HCT116 (cell line): Measurements from ENCODE around the gene PDHX. TPM values are rescaled to one million over a fixed set of nuclear protein-coding genes. Genes with fewer than 3 reads are reported as not detected.

ENCODE experiments used
- ATAC-seq: fragments of 200-7000 bp; cut with Tn5 transposase; 2 replicates; pipeline ENCODE4 v1.9.1; 2020; ENCODE audit warnings: mild to moderate bottlenecking, moderate library complexity
- BruUV-seq: library from RNA; stranded (reverse); fragments of 400-500 nt; replicated peaks from 2 replicates; lab custom pipeline; 2021; lab: Mats Ljungman, UMichigan
- CTCF ChIA-PET: fragments of 300-600 bp; sonication (Branson Sonifier 250); formaldehyde crosslinking; loops from one replicate; lab custom pipeline; 2021; ENCODE audit warnings: antibody characterized with exemption; lab: Charles Lee
- POLR2A ChIA-PET: fragments of 300-600, 350-600 bp; sonication (Branson Sonifier 250); formaldehyde crosslinking; loops from one replicate; lab custom pipeline; 2021; ENCODE audit warnings: antibody characterized with exemption; lab: Charles Lee
- RAD21 ChIA-PET, 2 experiments: fragments of 300-600 bp; sonication (Branson Sonifier 250); formaldehyde crosslinking; loops; one replicate each; lab custom pipeline; 2023; ENCODE audit warnings: low total read pairs in 2 of 2; ENCODE audit not compliant: uncharacterized antibody in 2 of 2, unreplicated experiment in 2 of 2, low non-redundant PET in 1 of 2; lab: Charles Lee
- DNase-seq: peaks from one replicate; pipeline ENCODE4 v3.0.0-alpha.2; 2010; ENCODE audit warnings: low read depth, low spot score
- H2AFZ ChIP-seq: fragments of 200-600 bp; shearing (Covaris generic), sonication (generic); 2 replicates; pipeline ENCODE4 v1.6.1; 2017; ENCODE audit warnings: low read depth, mixed run types, mixed read lengths, antibody characterized with exemption, low read length; ENCODE audit not compliant: poor library complexity, severe bottlenecking
- H3K27ac ChIP-seq: 2 replicates; pipeline ENCODE4 v1.5.1; 2012; ENCODE audit warnings: low read depth, low read length
- H3K27me3 ChIP-seq: fragments of 200-600 bp; sonication (generic); 2 replicates; pipeline ENCODE4 v1.6.1; 2016; ENCODE audit warnings: mixed run types, low read length, mixed read lengths; ENCODE audit not compliant: insufficient read depth
- H3K36me3 ChIP-seq, 2 experiments: fragments of 200-500 bp in 1 of 2; fragments of 200-600 bp in 1 of 2; sonication (Bioruptor generic) in 1 of 2; sonication (generic) in 1 of 2; 2 replicates each; pipeline versions ENCODE4 v1.5.1 to v1.6.1; 2014 to 2016; ENCODE audit warnings: low read length in 2 of 2, inconsistent platforms in 1 of 2, mixed read lengths in 1 of 2, mixed run types in 1 of 2; ENCODE audit not compliant: insufficient read depth in 2 of 2, control insufficient read depth in 1 of 2
- H3K4me1 ChIP-seq, 2 experiments: fragments of 200-600 bp in 1 of 2; sonication (generic) in 1 of 2; 2 replicates each; pipeline versions ENCODE4 v1.5.1 to v1.6.1; 2012 to 2017; ENCODE audit warnings: low read length in 2 of 2, inconsistent platforms in 1 of 2, mild to moderate bottlenecking in 1 of 2, mixed read lengths in 1 of 2, mixed run types in 1 of 2, moderate library complexity in 1 of 2; ENCODE audit not compliant: insufficient read depth in 2 of 2, control insufficient read depth in 1 of 2
- H3K4me2 ChIP-seq: fragments of 200-600 bp; sonication (generic); 2 replicates; pipeline ENCODE4 v1.6.1; 2017; ENCODE audit warnings: mixed run types, low read length, mixed read lengths
- H3K4me3 ChIP-seq, 2 experiments: fragments of 200-600 bp in 1 of 2; sonication (generic) in 1 of 2; replicated peaks in 1 of 2; 2 replicates each; pipeline ENCODE4 v1.5.1; 2011 to 2016; ENCODE audit warnings: low read length in 2 of 2, control low read depth in 1 of 2, low read depth in 1 of 2, mild to moderate bottlenecking in 1 of 2, mixed read lengths in 1 of 2, mixed run types in 1 of 2
- H3K79me2 ChIP-seq: fragments of 200-600 bp; sonication (generic); 2 replicates; pipeline ENCODE4 v1.6.1; 2017; ENCODE audit warnings: mild to moderate bottlenecking, mixed run types, low read length, moderate library complexity, mixed read lengths; ENCODE audit not compliant: insufficient read depth
- H3K9ac ChIP-seq: fragments of 200-600 bp; sonication (generic); 2 replicates; pipeline ENCODE4 v1.6.1; 2016; ENCODE audit warnings: low read length, mixed read lengths
- H3K9me2 ChIP-seq: fragments of 200-600 bp; sonication (generic), shearing (Covaris generic); 2 replicates; pipeline ENCODE4 v1.6.1; 2017; ENCODE audit warnings: mixed run types, mild to moderate bottlenecking, moderate library complexity; ENCODE audit not compliant: insufficient read depth
- H3K9me3 ChIP-seq, 2 experiments: fragments of 200-500 bp in 1 of 2; fragments of 200-600 bp in 1 of 2; sonication (Bioruptor generic) in 1 of 2; sonication (generic) in 1 of 2; 2 replicates each; pipeline ENCODE4 v1.6.1; 2014 to 2017; ENCODE audit warnings: low read length in 2 of 2, mixed read lengths in 2 of 2, inconsistent platforms in 1 of 2, low read depth in 1 of 2, mild to moderate bottlenecking in 1 of 2, mixed run types in 1 of 2, moderate library complexity in 1 of 2; ENCODE audit not compliant: control insufficient read depth in 1 of 2, insufficient read depth in 1 of 2
- H4K20me1 ChIP-seq: fragments of 200-600 bp; sonication (generic), shearing (Covaris generic); 2 replicates; pipeline ENCODE4 v1.6.1; 2017; ENCODE audit warnings: mixed run types, mild to moderate bottlenecking, moderate library complexity; ENCODE audit not compliant: insufficient read depth
- CBX3 ChIP-seq: IDR thresholded peaks from 2 replicates; pipeline ENCODE4 v1.6.1; 2012; ENCODE audit warnings: low read depth
- CEBPB ChIP-seq: IDR thresholded peaks from 2 replicates; pipeline ENCODE4 v1.6.1; 2012; ENCODE audit warnings: low read depth
- CTCF ChIP-seq, 3 experiments: fragments of 200-600 bp in 1 of 3; sonication (generic) in 1 of 3; IDR thresholded peaks in 2 of 3; conservative IDR thresholded peaks in 1 of 3; 2 replicates each; pipeline ENCODE4 v1.5.1; 2012 to 2017; ENCODE audit warnings: low read depth in 2 of 3, low read length in 2 of 3, antibody characterized with exemption in 1 of 3, borderline replicate concordance in 1 of 3, control low read depth in 1 of 3, mild to moderate bottlenecking in 1 of 3, mixed read lengths in 1 of 3, mixed run types in 1 of 3, moderate library complexity in 1 of 3; ENCODE audit not compliant: insufficient read depth in 1 of 3
- EGR1 ChIP-seq: IDR thresholded peaks from 2 replicates; pipeline ENCODE4 v1.6.1; 2012; ENCODE audit warnings: low read depth
- ELF1 ChIP-seq: IDR thresholded peaks from 2 replicates; pipeline ENCODE4 v1.6.1; 2012; ENCODE audit warnings: low read depth, borderline replicate concordance
- EZH2 ChIP-seq: fragments of 200-600 bp; sonication (generic); IDR thresholded peaks from 2 replicates; pipeline ENCODE4 v1.6.1; 2017; ENCODE audit warnings: antibody characterized with exemption, mixed run types
- EZH2phosphoT487 ChIP-seq: fragments of 200-600 bp; IDR thresholded peaks from 2 replicates; pipeline ENCODE4 v1.6.1; 2018; ENCODE audit warnings: antibody characterized with exemption, borderline replicate concordance
- FOSL1 ChIP-seq: IDR thresholded peaks from 2 replicates; pipeline ENCODE4 v1.6.1; 2012; ENCODE audit warnings: low read depth
- JUND ChIP-seq: IDR thresholded peaks from 2 replicates; pipeline ENCODE4 v1.6.1; 2012
- POLR2A ChIP-seq: IDR thresholded peaks from 2 replicates; pipeline ENCODE4 v1.7.0; 2011; ENCODE audit warnings: borderline replicate concordance; ENCODE audit not compliant: insufficient read depth, insufficient read length; ENCODE audit errors: extremely low read depth
- RAD21 ChIP-seq: IDR thresholded peaks from 2 replicates; pipeline ENCODE4 v1.6.1; 2012; ENCODE audit warnings: low read depth, mild to moderate bottlenecking
- REST ChIP-seq: IDR thresholded peaks from 2 replicates; pipeline ENCODE4 v1.6.1; 2012; ENCODE audit warnings: low read depth
- SIN3A ChIP-seq: IDR thresholded peaks from 2 replicates; pipeline ENCODE4 v1.6.1; 2012; ENCODE audit warnings: low read depth
- SP1 ChIP-seq: IDR thresholded peaks from 2 replicates; pipeline ENCODE4 v1.6.1; 2012; ENCODE audit warnings: low read depth
- SRF ChIP-seq: IDR thresholded peaks from 2 replicates; pipeline ENCODE4 v1.6.1; 2012; ENCODE audit warnings: low read depth
- TCF7L2 ChIP-seq: IDR thresholded peaks from 2 replicates; pipeline ENCODE4 v1.7.0; 2011; ENCODE audit warnings: borderline replicate concordance, inconsistent platforms; ENCODE audit not compliant: insufficient read depth, insufficient read length; ENCODE audit errors: extremely low read depth
- YY1 ChIP-seq: IDR thresholded peaks from 2 replicates; pipeline ENCODE4 v1.6.1; 2011; ENCODE audit warnings: low read length, low read depth, moderate library complexity, mild to moderate bottlenecking; ENCODE audit not compliant: insufficient replicate concordance; ENCODE audit errors: extremely low read depth
- ZFX ChIP-seq: fragments of 450-650 bp; IDR thresholded peaks from 2 replicates; pipeline ENCODE4 v1.6.1; 2017
- ZNF274 ChIP-seq: fragments of 200-500 bp; sonication (Bioruptor generic); IDR thresholded peaks from 2 replicates; pipeline ENCODE4 v1.6.1; 2014; ENCODE audit warnings: mild to moderate bottlenecking, low read depth, low read length, inconsistent platforms
- intact Hi-C: fragments of 100-400 bp; cut with micrococcal nuclease; formaldehyde crosslinking; loops from 2 replicates; pipeline ENCODE4 v1.10.0; 2022
- total RNA-seq: library from RNA; stranded (reverse); gene quantifications from one replicate; pipeline ENCODE4 v1.2.1, GENCODE V29; 2021; ENCODE audit not compliant: unreplicated experiment
- TF ChIP-seq, protein P1 (sequence below): IDR thresholded peaks from 2 replicates; pipeline ENCODE4 v1.6.1; 2012

Gene PDHX
- total RNA-seq, 1 experiment from 2014 or later: 36.6 TPM

DNA sequence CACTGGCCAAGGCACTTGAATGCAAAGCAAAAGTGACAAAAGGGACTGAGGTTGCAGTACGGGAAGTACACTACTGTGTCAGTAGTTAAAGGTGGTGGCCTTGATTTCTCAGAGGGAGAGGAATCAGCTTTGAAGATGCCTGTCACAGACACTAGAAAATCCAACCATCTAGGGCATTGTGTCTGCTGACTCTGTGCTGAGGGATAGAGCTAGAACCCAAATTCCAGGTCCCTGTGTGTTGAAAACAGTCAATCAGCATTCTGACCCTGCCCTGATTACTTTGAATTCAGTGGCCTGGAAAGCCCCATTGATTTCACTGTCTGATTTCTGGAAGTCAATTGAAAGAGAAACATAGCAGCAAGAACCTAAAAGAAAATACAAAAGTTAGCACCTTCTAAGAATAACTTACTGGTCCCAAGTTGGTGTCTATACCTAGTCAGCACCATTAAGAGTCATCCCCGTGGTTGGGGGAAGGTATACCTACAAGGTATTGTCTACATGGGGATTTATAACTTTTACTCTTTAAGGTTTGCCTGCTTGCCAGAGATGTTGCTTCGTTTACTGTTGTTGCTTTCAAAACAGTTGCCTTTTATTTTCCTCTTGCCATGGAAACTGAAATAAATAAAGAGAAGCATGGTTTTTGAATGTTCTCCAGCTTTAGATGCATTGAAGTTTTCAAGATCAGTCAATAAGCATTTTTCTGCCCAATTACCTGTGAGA, 97.3 kb downstream of the PDHX start:
- TF ChIP-seq JUND: no peak
- TF ChIP-seq EZH2phosphoT487: no peak
- no peak for TF ChIP-seq CEBPB
- no peak for TF ChIP-seq CTCF (IDR thresholded peaks at IDR 0.05 in 2 of 3, conservative IDR thresholded peaks at IDR 0.05 in 1 of 3; ENCODE audit: borderline replicate concordance in 1 of 3, insufficient read depth in 1 of 3, low read depth in 2 of 3, low read length in 2 of 3)
- TF ChIP-seq SP1: no peak
- no peak for TF ChIP-seq RAD21
- no peak for TF ChIP-seq ELF1
- TF ChIP-seq YY1: no peak
- no peak for TF ChIP-seq CBX3
- TF ChIP-seq FOSL1: no peak
- TF ChIP-seq, protein P1, sequence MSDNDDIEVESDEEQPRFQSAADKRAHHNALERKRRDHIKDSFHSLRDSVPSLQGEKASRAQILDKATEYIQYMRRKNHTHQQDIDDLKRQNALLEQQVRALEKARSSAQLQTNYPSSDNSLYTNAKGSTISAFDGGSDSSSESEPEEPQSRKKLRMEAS: no peak
- TF ChIP-seq SIN3A: no peak
- TF ChIP-seq ZNF274: no peak
- no peak for TF ChIP-seq SRF
- TF ChIP-seq TCF7L2: no peak
- no peak for TF ChIP-seq ZFX
- no peak for TF ChIP-seq EGR1
- no peak for TF ChIP-seq REST
- no peak for TF ChIP-seq EZH2
- TF ChIP-seq POLR2A: no peak
- TF ChIP-seq, all 23 proteins: peak for 0
- H3K9me2 ChIP-seq: no peaks in the 10 kb centered on the region
- no peak overlapping the region for H3K4me3 ChIP-seq
- no peaks in the 10 kb centered on the region for H3K9me3 ChIP-seq
- H3K4me2 ChIP-seq: no peak overlapping the region
- no peaks in the 10 kb centered on the region for H3K27me3 ChIP-seq
- ChIA-PET CTCF (no interaction called here), RAD21 (no interaction called here), POLR2A (interaction anchor here (0.6 kb wide), 1 partner anchor 648 kb away, joined by 3 read pairs; no protein-coding TSS in a partner anchor)
- intact Hi-C loops: no loop called here
- H4K20me1 ChIP-seq: no peaks in the 10 kb centered on the region
- BruUV-seq: no TSS peak
- H3K27ac ChIP-seq: no peak overlapping the region
- DNase-seq: no peak
- no peak overlapping the region for H3K9ac ChIP-seq
- H2AFZ ChIP-seq: no peak overlapping the region
- no peaks in the 10 kb centered on the region for H3K36me3 ChIP-seq
- no peak for ATAC-seq
- peaks cover 51 to 56% of the 10 kb centered on the region in 2 experiments for H3K4me1 ChIP-seq
- no peaks in the 10 kb centered on the region for H3K79me2 ChIP-seq
